Erythroblast (primary cell): Measurements from ENCODE around the gene TBC1D25.

Experiments
- GATA1 ChIP-seq: IDR thresholded peaks from 2 replicates; pipeline ENCODE4 v1.6.1; 2011; ENCODE audit warnings: low read depth, mild to moderate bottlenecking, control low read depth, low read length, moderate library complexity
- POLR2A ChIP-seq: IDR thresholded peaks from 2 replicates; pipeline ENCODE4 v1.6.1; 2011; ENCODE audit warnings: mild to moderate bottlenecking, low read length

- TF ChIP-seq POLR2A (no peak), GATA1 (no peak)
Measured at GRCh38 chrX:48540480-48540879, 966 bp downstream of the TBC1D25 start.
